22Rv1 (cell line): ENCODE results near the gene CDK5RAP1.
"Not testable (repeated sequence)": the region's sequence is repeated elsewhere in the genome, so short reads cannot be mapped to it uniquely, and the experiment has no call there.

Experiments
- H3K27ac ChIP-seq: fragments of 450-650 bp; 2 replicates; pipeline ENCODE4 v1.5.1; 2017
- ZFX ChIP-seq: fragments of 450-650 bp; IDR thresholded peaks from 2 replicates; pipeline ENCODE4 v1.6.1; 2017; ENCODE audit warnings: antibody characterized with exemption, borderline replicate concordance
- TF ChIP-seq, protein P1 (sequence below): fragments of 450-650 bp; IDR thresholded peaks from 2 replicates; pipeline ENCODE4 v1.5.1; 2017; ENCODE audit warnings: mild to moderate bottlenecking

CDK5RAP1 gene

DNA sequence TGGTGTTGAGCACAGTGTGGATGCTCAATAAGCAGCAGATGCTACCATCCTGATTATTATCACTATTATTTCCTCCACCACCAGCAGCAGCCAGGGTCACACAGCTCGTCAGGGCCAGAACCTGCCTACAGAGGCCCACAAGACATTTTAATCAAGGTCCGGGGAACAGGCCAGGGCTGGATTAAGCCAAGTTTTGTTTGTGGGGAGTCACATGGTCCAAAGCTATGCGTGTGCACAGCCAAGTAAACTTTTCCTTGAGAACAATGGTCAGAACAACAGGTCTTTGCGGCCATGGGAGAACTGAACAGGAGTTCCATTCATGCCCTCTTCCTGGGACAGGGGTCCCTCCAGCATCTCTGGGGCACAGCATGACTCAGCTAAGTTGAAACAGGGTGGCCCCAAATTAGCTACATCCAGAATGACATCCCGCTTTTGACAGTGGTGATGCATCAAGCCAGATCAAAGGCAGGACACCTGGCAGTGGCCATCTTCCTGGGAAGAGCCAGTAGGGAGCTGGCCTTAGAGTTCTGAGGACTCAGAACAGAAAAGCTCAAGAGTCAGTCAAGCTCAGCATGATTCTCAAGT, 30.6 kb upstream of the CDK5RAP1 start:
- H3K27ac ChIP-seq: no peak overlapping the region
- TF ChIP-seq, protein P1, sequence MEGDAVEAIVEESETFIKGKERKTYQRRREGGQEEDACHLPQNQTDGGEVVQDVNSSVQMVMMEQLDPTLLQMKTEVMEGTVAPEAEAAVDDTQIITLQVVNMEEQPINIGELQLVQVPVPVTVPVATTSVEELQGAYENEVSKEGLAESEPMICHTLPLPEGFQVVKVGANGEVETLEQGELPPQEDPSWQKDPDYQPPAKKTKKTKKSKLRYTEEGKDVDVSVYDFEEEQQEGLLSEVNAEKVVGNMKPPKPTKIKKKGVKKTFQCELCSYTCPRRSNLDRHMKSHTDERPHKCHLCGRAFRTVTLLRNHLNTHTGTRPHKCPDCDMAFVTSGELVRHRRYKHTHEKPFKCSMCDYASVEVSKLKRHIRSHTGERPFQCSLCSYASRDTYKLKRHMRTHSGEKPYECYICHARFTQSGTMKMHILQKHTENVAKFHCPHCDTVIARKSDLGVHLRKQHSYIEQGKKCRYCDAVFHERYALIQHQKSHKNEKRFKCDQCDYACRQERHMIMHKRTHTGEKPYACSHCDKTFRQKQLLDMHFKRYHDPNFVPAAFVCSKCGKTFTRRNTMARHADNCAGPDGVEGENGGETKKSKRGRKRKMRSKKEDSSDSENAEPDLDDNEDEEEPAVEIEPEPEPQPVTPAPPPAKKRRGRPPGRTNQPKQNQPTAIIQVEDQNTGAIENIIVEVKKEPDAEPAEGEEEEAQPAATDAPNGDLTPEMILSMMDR: no peak
- no peak for TF ChIP-seq ZFX

DNA sequence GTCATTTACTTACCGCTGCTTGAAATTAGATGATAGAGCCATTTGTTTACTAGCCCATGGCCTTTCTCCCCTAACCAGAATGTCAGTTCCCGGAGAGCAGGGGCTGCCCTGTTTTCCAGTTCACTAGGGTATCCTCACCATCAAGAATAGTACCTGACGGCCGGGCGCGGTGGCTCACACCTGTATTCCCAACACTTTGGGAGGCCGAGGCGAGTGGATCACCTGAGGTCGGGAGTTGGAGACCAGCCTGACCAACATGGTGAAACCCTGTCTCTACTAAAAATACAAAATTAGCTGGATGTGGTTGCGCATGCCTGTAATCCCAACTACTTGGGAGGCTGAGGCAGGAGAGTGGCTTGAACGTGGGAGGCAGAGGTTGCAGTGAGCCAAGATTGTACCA, 22.6 kb upstream of the CDK5RAP1 start:
- not testable (repeated sequence) for H3K27ac ChIP-seq

DNA sequence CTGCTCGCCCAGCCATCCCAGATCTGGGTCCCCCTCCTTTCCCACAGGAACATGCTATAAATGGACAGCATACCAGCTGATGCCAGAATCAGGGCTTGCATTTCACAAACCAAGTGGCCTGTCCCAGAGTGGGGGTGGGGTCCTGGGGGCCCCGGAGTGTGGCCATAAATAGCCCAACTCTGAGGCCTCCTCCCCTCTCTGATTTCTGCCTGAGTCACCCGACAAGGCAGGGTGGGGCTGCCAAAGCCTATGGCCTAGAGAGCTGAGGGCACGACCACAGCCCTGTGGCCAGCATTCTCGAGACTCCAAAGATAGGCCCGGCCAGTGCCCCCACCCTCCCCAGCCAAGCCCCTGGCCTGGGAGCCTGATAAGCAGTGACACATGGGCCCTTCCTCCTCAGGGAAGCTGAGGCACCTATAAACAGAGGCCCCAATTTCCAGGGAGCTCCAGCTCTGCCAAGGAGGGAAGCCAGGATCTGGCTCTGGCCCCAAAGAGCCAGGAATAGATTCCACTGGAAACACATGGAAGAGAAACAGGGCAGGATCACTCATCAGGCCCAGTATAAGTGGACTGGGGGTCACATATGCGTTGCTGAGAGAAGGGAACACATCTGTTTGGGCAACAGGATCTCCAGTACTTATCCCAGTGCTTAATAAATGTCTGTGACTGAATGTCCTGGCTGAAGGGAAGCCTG, 22.0 kb upstream of the CDK5RAP1 start:
- TF ChIP-seq, protein P1: no peak
- TF ChIP-seq ZFX: no peak

DNA sequence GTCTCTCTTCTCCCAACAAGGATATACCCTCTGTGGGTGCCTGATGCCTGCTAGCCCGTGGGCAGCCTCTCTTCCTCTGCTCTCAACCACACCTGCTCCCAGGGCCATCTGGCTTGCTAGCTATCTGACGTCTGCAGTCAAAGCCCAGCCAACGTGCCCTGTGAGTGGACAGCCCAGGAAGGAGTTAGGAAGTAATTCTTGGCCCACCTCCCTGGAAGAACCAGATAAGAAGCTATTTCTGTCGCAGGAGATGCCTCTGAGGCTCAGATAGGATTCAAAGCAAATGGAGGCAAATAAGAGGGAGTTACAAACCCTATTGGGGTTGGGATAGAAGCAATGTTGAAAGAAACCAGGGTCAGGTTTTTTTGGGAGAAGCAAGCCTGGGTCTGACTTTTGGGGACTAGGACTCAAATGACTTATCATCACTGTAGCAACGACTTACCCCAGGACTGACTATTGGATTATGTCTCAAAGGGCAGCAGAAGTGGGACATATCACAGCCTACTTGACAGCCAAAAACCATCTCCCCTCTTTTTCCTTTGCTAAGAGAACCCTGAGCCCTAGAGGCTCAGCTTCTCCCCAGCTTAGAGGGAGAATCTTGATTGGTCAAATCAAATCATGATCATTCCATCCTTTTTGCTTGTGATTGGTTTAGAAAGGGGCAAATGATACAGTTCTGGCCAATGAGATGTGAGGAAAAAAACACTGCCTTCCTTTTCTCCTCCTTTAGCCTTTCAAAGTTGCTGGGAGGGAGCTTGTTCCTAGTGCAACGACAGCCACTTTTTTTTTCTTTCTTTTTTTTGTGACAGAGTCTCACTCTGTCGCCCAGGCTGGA, 18.0 kb upstream of the CDK5RAP1 start:
- no peak overlapping the region for H3K27ac ChIP-seq
- TF ChIP-seq, protein P1: no peak
- no peak for TF ChIP-seq ZFX

More for the DNA sequence above, 22.0 kb upstream of the CDK5RAP1 start:
- H3K27ac ChIP-seq: no peak overlapping the region

DNA sequence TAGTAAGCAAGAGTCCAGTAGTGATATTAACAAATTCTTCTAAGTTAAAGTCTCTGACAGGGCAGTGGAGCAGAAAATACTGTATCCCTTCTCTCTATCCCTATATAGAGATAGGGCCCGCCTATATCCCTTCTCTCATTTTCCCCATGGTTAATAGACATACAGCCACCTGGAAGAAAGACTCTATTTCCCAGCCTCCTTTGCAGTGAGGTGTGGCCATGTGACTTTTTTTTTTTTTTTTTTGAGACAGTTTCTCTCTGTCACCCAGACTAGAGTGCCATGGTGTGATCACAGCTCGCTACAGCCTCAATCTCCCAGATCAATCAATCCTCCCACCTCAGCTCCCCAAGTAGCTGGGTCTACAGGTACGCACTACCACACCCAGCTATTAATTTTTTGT, 16.7 kb upstream of the CDK5RAP1 start:
- no peak overlapping the region for H3K27ac ChIP-seq

DNA sequence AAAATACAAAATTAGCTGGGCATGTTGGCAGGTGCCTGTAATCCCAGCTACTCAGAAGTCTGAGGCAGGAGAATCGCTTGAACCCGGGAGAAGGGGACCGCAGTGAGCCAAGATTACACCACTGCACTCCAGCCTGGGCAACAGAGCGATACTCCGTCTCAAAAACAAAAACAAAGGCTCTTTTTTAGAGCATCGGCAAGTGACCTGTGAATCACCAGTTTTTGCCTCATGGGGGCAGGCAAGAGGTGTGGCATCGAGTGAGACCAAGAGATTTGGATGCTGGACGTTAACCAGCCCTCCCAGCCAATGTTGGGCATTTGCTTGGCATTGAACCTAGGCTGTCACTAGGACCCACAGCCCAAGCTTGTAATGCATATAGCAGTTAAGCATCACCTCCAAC, 14.6 kb upstream of the CDK5RAP1 start:
- no peak overlapping the region for H3K27ac ChIP-seq
- TF ChIP-seq, protein P1: peak; percentile 79
- no peak for TF ChIP-seq ZFX

More for the DNA sequence above, 16.7 kb upstream of the CDK5RAP1 start:
- TF ChIP-seq, protein P1: no peak
- no peak for TF ChIP-seq ZFX

DNA sequence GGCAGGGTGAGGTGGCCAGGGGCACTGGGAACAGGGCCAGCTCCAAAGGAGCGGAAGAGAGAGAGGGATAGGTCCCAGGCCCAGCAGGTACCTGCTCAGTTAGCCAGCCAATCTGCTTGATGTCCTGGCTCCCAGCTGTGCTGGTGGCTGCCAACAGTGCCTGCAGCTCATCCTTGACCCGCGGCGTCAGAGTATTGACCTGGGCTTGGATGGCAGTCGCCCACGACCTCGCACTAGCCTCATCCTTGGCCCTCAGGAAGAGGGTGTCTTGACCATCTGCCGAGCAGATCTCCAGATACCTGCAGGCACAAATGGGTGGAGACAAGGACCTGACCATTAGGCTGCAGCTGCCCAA, 11.1 kb upstream of the CDK5RAP1 start:
- H3K27ac ChIP-seq: no peak overlapping the region
- no peak for TF ChIP-seq ZFX
- TF ChIP-seq, protein P1: no peak
